CD14-positive monocyte (primary cell): ENCODE data around the gene COL26A1. TPM values are rescaled to one million over a fixed set of nuclear protein-coding genes. Genes with fewer than 3 reads are reported as not detected.

Experiments used
- DNase-seq, 3 donors: peaks; one replicate each; pipeline ENCODE4 v3.0.0-alpha.2; 2011 to 2022
- H2AFZ ChIP-seq: 2 replicates; pipeline ENCODE4 v1.6.0; 2012; ENCODE audit warnings: mild to moderate bottlenecking, low read depth, low read length, inconsistent platforms; ENCODE audit not compliant: insufficient read depth, poor library complexity, severe bottlenecking
- H3K27ac ChIP-seq, 2 donors: 1 replicate in 1 of 2; 2 replicates in 1 of 2; pipeline ENCODE4 v1.5.1; 2012 to 2013; ENCODE audit warnings: low read length in 2 of 2, control low read depth in 1 of 2, inconsistent platforms in 1 of 2, low read depth in 1 of 2, mild to moderate bottlenecking in 1 of 2
- H3K27me3 ChIP-seq, 2 donors: one replicate each; pipeline versions ENCODE4 v1.6.0 to v1.6.1; 2011 to 2013; ENCODE audit warnings: low read length in 2 of 2; ENCODE audit not compliant: control insufficient read depth in 2 of 2, insufficient read depth in 2 of 2
- H3K36me3 ChIP-seq, 2 donors: replicated peaks in 1 of 2; 1 replicate in 1 of 2; 2 replicates in 1 of 2; pipeline versions ENCODE4 v1.5.1 to v1.6.1; 2012 to 2013; ENCODE audit warnings: low read length in 2 of 2, control low read depth in 1 of 2, inconsistent platforms in 1 of 2, mild to moderate bottlenecking in 1 of 2; ENCODE audit not compliant: insufficient read depth in 2 of 2, control insufficient read depth in 1 of 2
- H3K4me1 ChIP-seq, 2 donors: 1 replicate in 1 of 2; 2 replicates in 1 of 2; pipeline versions ENCODE4 v1.5.1 to v1.6.1; 2012 to 2013; ENCODE audit warnings: low read length in 2 of 2, control low read depth in 1 of 2, inconsistent platforms in 1 of 2, mild to moderate bottlenecking in 1 of 2, moderate library complexity in 1 of 2; ENCODE audit not compliant: insufficient read depth in 2 of 2, control insufficient read depth in 1 of 2
- H3K4me2 ChIP-seq: replicated peaks from 2 replicates; pipeline ENCODE3; 2012; ENCODE audit warnings: low read length, moderate library complexity, mild to moderate bottlenecking; ENCODE audit not compliant: poor library complexity, severe bottlenecking; ENCODE audit errors: extremely low read depth
- H3K4me3 ChIP-seq, 3 experiments: fragments of 200-600 bp in 1 of 3; sonication (generic) in 1 of 3; replicated peaks in 1 of 3; 1 replicate in 2 of 3; 2 replicates in 1 of 3; pipeline ENCODE4 v1.5.1; 2011 to 2013; ENCODE audit warnings: low read length in 3 of 3, mild to moderate bottlenecking in 3 of 3, control low read depth in 2 of 3, low read depth in 2 of 3, inconsistent platforms in 1 of 3, moderate library complexity in 1 of 3
- H3K79me2 ChIP-seq: 2 replicates; pipeline ENCODE4 v1.6.0; 2012; ENCODE audit warnings: mild to moderate bottlenecking, control low read depth, inconsistent platforms, low read length, moderate library complexity; ENCODE audit not compliant: insufficient read depth
- H3K9ac ChIP-seq: 2 replicates; pipeline ENCODE4 v1.6.0; 2017; ENCODE audit warnings: low read length, mild to moderate bottlenecking; ENCODE audit not compliant: insufficient read depth, poor library complexity, severe bottlenecking
- H3K9me3 ChIP-seq, 2 donors: replicated peaks in 1 of 2; 1 replicate in 1 of 2; 2 replicates in 1 of 2; pipeline versions ENCODE4 v1.5.1 to v1.6.1; 2012 to 2013; ENCODE audit warnings: low read length in 2 of 2, control low read depth in 1 of 2; ENCODE audit not compliant: control insufficient read depth in 1 of 2, insufficient read depth in 1 of 2
- H4K20me1 ChIP-seq: 2 replicates; pipeline ENCODE4 v1.6.0; 2012; ENCODE audit warnings: mild to moderate bottlenecking, low read length, control low read depth, moderate library complexity; ENCODE audit not compliant: insufficient read depth
- H3K27ac Mint-ChIP-seq, 7 donors: one replicate each; pipeline ENCODE4 v1.8.0; 2020; ENCODE audit warnings: mild to moderate bottlenecking in 7 of 7, mixed read lengths in 7 of 7, moderate library complexity in 6 of 7, inconsistent platforms in 2 of 7
- H3K27me3 Mint-ChIP-seq, 3 donors: one replicate each; pipeline ENCODE4 v1.8.0; 2021 to 2022; ENCODE audit warnings: low read depth in 3 of 3, mild to moderate bottlenecking in 3 of 3, mixed read lengths in 3 of 3, moderate library complexity in 3 of 3, inconsistent platforms in 1 of 3
- H3K36me3 Mint-ChIP-seq, 2 donors: one replicate each; pipeline ENCODE4 v1.8.0; 2020; ENCODE audit warnings: mixed read lengths in 2 of 2, inconsistent platforms in 1 of 2, mild to moderate bottlenecking in 1 of 2
- H3K4me1 Mint-ChIP-seq: one replicate; pipeline ENCODE4 v1.8.0; 2020; ENCODE audit warnings: mild to moderate bottlenecking, mixed read lengths
- H3K4me3 Mint-ChIP-seq, 2 donors: one replicate each; pipeline ENCODE4 v1.8.0; 2020; ENCODE audit warnings: mild to moderate bottlenecking in 2 of 2, mixed read lengths in 2 of 2, moderate library complexity in 1 of 2
- H3K9me3 Mint-ChIP-seq, 7 donors: one replicate each; pipeline ENCODE4 v1.8.0; 2020 to 2022; ENCODE audit warnings: mixed read lengths in 7 of 7, mild to moderate bottlenecking in 6 of 7, moderate library complexity in 6 of 7, inconsistent platforms in 2 of 7
- CTCF ChIP-seq: fragments of 200-600 bp; IDR thresholded peaks from one replicate; pipeline ENCODE4 v1.8.0; 2022; ENCODE audit warnings: antibody characterized with exemption, mild to moderate bottlenecking
- WGBS: methylation state at CpG from one replicate; pipeline ENCODE4 v1.1.5; 2013; ENCODE audit warnings: missing lambda C conversion rate; ENCODE audit not compliant: insufficient coverage; 5-methylcytosine and 5-hydroxymethylcytosine counted together
- intact Hi-C, 2 donors: fragments of 100-400 bp; cut with micrococcal nuclease; formaldehyde crosslinking; loops; one replicate each; pipeline versions ENCODE4 v1.15.0 to v1.15.1; 2023
- polyA plus RNA-seq, 3 donors: library from polyadenylated mRNA; depleted of rRNA in 1 of 3; unstranded in 2 of 3; stranded (reverse) in 1 of 3; fragments of 300-500 nt in 2 of 3; fragments of >200 nt in 1 of 3; fragmentation: Illumina TruSeq in 2 of 3; gene quantifications; 1 replicate in 2 of 3; 2 replicates in 1 of 3; pipeline ENCODE4 v1.2.3, GENCODE V29; 2012 to 2021

Gene COL26A1
- polyA plus RNA-seq, 3 donors = not detected

GRCh38 chr7:101591504-101591903 lies 228.8 kb downstream of the COL26A1 start:
- Histone ChIP-seq H2AFZ (no peak overlapping the region), H3K9me3 (no peaks in the 10 kb centered on the region), H3K9ac (no peak overlapping the region), H3K4me3 (no peak overlapping the region), H3K4me2 (no peak overlapping the region), H3K36me3 (no peaks in the 10 kb centered on the region), H3K27ac (no peak overlapping the region), H4K20me1 (no peaks in the 10 kb centered on the region), H3K27me3 (no peaks in the 10 kb centered on the region), H3K4me1 (no peaks in the 10 kb centered on the region), H3K79me2 (no peaks in the 10 kb centered on the region)
- WGBS = no CpG with 5 or more reads among the region's 2 CpGs
- Mint-ChIP-seq H3K36me3 (no peaks in the 10 kb centered on the region), H3K4me1 (no peaks in the 10 kb centered on the region), H3K9me3 (peaks cover 0 to 3% (median 0%) of the 10 kb centered on the region in 7 donors), H3K27ac (no peak overlapping the region), H3K4me3 (no peak overlapping the region), H3K27me3 (peaks cover 0 to 2% (median 0%) of the 10 kb centered on the region in 3 donors)
- no peak for TF ChIP-seq CTCF
- intact Hi-C loops = no loop called here
- DNase-seq = no peak

- intact Hi-C loops = no loop called here
- Mint-ChIP-seq H3K27me3 (peaks cover 0 to 2% (median 0%) of the 10 kb centered on the region in 3 donors), H3K4me1 (no peaks in the 10 kb centered on the region), H3K9me3 (no peaks in the 10 kb centered on the region), H3K36me3 (no peaks in the 10 kb centered on the region), H3K27ac (no peak overlapping the region), H3K4me3 (no peak overlapping the region)
- Histone ChIP-seq H3K9ac (no peak overlapping the region), H3K9me3 (no peaks in the 10 kb centered on the region), H2AFZ (no peak overlapping the region), H3K4me2 (no peak overlapping the region), H3K36me3 (no peaks in the 10 kb centered on the region), H3K79me2 (no peaks in the 10 kb centered on the region), H3K4me1 (no peaks in the 10 kb centered on the region), H3K4me3 (no peak overlapping the region), H3K27me3 (no peaks in the 10 kb centered on the region), H4K20me1 (no peaks in the 10 kb centered on the region), H3K27ac (no peak overlapping the region)
- no peak for DNase-seq
- 93% methylated on average over 5 of the region's 6 CpGs for WGBS
- no peak for TF ChIP-seq CTCF
These were observed 230.9 kb downstream of the COL26A1 start for GRCh38 chr7:101593556-101593955.
